HG02763 (cell line): Measurements from ENCODE around the gene KIZ.

Experiments
- ATAC-seq: cut with Tn5 transposase; IDR thresholded peaks from one replicate; pipeline ENCODE4 v1.9.1; 2021; ENCODE audit warnings: mild to moderate bottlenecking, moderate library complexity; ENCODE audit not compliant: unreplicated experiment

The KIZ gene, protein sequence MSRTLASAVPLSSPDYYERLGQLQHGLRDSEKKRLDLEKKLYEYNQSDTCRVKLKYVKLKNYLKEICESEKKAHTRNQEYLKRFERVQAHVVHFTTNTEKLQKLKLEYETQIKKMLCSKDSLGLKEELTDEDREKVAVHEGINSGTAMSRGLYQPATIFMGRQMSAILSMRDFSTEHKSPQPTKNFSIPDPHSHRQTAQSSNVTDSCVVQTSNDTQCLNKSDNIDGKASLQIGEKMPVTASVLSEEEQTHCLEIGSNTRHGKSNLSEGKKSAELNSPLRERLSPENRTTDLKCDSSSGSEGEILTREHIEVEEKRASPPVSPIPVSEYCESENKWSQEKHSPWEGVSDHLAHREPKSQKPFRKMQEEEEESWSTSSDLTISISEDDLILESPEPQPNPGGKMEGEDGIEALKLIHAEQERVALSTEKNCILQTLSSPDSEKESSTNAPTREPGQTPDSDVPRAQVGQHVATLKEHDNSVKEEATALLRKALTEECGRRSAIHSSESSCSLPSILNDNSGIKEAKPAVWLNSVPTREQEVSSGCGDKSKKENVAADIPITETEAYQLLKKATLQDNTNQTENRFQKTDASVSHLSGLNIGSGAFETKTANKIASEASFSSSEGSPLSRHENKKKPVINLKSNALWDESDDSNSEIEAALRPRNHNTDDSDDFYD

DNA sequence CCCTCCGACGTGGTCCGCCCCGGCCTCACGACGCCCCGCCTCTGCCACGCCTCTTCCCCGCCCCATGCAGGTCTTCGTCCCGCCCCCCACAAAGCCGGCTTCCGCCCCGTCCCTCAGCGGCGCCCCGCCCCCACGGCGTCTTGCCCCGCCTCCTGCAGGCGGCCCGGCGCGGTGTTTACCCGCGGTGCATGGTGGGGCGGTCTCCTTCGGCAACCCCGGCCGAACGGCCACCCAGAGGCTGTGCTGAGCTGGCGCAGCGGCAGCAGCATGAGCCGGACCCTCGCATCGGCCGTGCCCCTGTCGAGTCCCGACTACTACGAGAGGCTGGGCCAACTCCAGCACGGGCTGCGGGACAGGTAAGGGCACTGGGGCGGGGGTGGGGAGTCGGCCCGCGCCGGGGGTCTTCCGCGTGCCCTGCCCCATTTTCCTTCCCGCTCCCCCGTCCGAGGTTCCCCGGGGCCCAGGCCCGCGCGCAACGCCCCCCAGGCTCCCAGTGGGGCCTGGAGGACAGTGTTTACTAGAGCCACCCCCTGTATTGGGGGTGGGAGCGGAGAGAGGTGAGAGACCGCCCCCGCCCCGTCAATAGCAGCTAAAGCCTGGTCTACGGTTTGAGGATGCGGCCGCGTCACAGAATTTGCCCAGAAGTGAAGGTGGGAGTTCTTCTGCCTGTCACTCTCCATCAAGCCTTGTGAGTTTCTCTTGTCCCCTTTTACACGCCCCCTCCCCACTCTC lies at the start of gene KIZ:
Gene KIZ (plus strand): TSS at position 234 of the 732 bp plus-strand sequence. CDS start 34 bp downstream, at position 268.
- ATAC-seq, result peak; percentile 97

DNA sequence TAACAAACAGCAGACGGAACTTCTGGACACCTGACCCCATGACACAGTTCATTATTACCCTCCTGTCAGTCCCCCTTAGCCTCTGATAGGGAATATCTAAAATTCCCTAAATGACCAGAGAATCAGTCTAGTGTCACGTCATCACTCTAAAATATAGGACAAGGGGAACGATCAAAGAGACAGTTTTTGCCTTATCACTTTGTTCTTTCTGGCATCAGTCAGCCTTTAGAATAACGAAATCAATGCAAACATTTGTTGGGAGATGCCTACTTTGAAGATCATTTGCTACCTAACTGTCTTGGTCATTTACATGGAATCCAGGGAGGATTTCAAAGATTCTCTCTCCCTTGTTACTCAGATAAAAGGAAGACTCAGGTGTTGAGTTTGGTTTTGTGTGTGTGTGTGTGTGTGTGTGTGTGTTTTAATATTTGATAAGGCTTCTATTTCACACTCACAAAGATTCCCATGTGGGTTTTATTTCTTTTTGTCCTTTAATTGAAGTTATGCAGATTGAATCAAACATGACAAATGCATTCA lies 48.0 kb upstream of the KIZ start:
- ATAC-seq, result no peak

DNA sequence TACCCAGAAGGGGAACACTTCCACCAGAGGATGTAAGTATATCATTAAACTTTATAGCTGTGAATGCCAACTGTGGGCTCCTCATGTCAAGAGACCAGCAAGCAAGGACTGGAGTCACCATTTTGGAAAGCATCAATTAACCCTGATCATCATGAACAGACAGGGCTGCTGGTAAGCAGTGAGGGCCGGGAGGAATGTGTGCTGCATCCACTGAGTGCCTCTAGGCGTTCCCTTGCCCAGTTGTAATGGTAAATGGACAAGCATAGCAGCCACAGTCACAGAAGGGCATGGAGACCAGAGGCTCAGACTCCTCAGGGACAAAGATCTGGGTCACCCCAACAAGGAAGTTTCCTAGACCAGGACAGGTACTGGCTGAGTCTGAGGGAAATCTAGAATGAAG lies 43.3 kb upstream of the KIZ start:
- ATAC-seq, result no peak

DNA sequence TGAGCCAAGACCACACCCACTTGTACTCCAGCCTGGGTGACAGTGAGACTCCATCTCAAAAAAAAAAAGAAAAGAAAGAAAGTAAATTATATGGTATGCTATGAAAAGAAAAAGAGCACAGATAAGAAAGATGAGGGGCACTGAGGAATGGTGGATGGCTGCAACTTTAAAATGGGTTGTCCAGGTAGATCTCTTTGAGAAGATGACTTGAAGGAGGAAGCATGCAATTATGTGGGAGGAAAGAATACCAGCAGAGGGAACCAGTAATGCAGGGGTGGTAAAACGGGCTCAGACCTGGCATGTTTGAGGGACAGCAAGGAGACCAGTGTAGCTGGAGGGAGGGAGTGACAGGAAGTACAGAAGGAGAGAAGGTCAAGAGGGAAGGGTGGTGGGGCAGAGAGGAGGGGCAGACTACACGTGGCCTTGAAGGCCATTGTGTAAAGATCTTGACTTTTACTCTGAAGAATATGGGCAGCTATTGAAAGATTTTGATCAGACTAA lies 42.0 kb upstream of the KIZ start:
- no peak for ATAC-seq

DNA sequence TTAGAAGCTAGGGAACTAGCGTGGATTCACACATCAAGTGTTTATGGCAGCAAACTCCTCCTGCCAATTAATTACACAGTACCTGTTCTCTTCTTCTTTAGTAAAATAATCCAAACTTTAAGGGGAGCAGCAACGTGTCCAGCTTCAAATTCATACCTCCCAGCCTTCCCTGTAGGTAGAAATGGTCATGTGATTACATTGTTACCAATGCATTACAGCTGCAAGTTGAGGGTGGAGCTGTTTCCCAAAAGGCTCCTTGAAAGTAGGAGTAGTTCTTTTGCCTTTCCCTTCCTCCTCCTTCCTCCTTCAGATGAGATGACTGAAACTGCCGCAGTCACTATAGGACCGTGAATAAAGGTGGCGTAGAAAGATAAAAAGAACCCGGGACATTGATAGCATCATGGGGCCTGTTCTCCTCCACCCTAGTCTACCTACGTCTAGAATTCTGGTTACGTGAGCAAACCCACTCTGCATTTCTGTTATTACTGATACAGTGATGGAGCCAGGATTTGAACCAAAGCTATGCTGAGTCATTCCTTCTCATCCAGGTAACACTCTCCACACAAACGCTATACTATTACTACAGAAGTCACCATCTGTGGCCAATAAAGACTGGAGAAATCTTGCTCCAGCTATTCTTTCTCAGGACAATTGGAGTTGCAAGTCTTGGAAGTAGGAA lies 37.9 kb upstream of the KIZ start:
- no peak for ATAC-seq

DNA sequence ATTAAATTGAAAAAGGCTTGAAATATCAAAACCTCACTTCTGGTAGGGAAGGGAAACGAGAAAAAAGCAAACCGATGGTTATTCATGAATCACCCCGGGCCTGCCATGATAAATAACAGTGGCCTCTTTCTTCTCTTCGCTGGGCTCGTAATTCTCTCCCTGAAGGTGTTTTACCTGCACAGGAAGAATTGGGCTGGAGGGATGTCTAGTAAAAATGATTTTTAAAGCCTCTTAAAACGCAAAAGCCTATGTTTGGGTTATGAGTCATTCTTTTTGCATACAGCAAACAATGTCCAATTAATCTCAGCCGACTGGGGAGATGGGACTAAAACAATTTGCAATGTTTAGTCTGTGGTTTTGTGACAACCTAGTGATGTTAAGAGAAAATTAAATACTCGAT lies 36.5 kb upstream of the KIZ start:
- no peak for ATAC-seq

DNA sequence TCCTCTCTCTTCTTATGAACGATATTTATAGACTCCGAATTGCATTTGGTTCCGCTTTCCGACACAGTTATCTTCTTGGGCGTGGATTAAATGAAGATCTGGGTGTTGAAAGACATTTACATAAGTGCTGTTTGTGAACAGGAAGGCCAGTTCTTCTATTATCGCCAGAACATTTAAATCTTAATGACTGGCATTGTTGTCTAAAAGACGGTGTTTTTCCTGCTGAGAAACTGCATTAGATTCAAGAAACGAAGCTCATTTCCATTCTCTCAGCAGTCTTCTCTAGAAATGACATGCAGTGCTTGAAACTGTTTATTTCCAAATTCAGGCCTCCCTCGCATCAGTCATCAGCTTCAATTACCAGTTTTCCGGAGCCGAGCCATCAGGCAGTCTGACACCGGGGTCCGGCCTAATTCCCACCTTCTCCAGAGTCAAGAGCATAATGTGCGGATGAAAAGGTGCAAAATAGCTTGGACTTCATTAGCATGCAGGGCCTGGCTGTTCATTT lies 35.7 kb upstream of the KIZ start:
- no peak for ATAC-seq

DNA sequence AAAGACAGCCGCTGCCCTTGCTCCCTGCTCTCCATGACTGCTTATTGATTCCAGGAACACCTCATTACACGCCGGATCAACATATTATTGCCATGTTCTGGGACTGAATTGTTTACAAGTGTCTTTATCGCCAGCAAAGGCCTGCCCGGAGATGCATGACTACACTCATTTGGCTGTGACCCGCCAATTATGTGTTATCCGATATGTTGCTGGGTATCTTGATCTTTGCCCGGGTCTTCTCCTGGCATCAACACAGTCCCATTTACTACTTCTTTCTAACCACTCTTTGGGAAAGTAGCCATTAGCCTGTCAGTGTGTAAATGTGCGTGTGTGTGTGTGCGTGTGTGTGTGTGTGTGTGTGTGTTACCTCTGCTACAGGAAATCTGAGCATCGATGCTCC lies 35.2 kb upstream of the KIZ start:
- ATAC-seq, result no peak

DNA sequence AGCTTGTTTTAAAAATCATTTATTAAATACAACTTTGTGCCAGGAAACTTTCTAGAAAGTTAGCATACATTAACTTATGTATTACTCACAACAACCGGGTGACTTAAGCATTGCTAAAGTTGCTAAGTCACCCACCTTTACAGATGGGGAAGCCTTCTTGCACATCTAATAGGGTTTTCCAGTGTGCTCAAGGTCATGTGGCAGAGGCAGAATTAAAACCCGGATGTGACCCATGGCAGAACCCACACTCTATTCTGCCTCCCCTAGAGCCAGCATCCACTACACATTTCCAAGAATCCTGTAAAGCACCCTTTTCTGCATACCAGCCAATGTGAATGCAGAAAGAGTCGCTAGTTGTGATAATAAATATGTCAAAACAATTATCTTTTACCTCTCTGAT lies 33.1 kb upstream of the KIZ start:
- no peak for ATAC-seq

DNA sequence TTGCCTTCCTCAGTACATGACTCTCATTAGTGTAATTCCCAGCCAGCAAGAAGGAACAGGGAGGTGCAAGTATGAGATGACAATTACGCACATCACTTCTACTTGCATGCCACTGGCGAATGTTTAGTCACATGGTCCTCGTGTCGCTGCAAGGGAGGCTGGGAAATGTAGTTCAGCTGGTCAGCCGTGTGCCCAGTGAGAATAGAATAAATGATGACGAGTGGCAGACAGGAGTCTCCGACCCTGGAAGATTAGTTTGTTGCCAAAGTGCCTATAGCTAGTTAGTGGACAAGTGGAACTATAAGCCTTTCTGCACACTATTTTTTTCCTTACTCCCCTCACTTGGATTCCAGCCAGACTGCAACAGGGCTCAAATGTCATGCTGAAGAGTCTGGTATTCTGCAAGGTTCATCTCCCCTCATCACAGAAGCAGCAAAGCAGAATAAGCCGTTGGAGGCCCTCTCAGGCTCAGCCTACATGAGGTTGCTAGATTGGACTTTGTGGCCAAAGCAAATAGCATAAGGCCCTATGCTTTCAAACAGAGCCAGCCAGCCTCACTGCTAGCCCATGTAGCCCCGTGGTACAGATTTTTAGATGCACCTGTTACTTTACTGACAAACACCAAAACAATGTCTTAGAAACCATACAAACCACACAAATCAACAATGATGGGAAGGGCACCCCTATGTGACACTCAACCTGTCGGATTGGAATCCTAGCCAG lies 29.4 kb upstream of the KIZ start:
- ATAC-seq, result no peak

DNA sequence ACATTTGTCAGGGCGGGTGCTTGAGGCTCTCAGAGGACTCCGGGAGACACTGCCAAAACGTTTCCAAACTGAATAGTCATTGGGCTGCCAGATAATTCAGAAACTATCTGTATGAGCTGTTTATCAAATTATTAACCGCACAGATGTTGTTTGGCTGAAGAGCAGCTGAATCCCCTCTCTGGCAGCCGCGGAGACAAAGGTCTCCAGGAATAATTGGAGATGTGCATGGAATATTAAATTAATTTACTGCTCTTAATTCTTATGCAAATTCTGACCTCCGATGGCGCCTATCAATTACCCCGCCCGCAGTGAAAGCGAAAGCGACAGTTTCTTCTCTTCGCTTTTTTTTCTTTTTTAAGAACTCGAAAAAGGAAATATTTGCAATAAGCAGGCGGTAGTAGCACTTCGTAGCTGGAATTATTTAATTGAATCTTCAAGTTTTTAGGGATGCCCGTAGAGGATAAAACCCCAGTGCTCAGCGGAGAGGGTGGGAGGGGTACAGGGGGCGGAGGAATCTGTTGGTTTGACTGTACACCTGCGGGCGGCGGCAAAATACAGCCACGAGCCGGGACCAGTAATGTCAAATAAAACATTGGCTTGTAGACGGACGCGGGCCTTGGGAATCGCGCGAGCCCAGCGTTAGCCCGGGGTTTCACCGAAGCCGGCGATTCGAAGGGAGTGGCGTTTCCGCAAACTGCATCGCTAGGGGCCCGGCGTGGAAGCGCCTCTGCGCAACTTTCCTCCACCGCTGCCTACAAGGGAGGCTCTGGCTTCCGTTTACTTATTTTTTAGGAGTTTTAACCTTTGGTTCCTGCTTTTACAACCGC lies 25.9 kb upstream of the KIZ start:
- ATAC-seq, result no peak

DNA sequence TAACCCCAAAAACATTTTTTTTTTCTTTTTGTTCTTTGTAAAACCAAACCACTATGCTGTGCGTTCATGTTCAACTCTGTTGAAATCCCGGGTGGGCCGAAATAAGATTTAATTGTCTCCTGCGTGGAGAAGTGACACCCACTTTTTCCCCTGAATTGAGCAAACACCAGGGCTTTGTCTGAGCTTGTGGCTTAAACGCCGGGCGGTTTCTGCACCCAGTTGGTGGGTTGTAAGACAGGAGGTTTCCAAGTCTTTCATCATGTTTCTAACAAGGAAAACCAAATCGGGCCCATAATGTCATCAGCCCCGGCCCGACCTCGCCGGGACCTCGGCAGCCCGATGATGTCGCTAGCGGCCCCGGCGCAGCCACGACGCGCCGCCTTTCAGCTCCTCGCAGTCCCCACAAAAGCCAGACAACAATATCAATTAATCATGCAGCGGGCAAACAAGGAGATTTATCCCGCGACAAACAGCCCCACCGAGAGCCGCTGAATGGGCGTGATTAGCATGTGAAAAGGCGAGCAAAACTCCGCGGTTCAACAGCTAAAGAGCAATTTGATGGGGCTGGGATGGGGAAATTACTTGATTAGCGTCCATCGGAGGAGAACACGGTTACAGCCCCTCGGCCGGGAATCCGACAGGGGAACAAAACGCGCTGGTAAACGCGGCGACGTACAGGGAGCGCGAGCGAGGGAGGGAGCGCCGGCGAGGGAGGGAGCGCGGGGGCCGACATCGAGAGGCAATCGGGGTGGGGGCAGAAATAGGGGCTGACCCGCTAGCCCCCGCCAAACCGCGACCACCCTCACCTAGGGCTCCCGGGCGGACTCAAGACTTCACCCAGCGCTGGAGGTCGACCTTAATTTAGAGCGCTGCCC lies 25.1 kb upstream of the KIZ start:
- no peak for ATAC-seq

DNA sequence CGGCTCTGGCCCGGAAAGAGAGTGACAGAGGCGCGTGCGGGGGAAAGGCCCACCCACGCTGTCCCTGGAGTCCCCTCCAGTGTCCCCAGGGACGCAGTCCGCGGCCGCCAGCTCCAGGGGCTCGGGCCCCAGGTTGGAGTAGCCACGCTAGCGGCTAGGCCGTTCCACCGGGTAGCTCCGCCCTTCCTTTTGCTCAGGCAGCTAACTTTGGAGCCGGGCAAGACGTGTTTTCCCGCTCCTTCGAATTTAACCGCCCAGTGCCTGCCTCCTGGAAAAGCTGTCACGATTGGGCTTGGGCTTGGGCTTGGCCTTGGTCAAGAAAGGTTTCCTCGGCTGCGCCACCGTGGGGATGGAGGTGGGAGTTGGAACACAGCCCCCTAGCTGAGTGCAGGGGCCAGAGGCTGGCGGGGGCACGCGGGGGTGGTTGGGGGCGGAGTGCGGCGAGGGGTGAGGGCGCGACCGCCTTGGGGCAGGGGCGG lies 24.4 kb upstream of the KIZ start:
- ATAC-seq, result no peak

DNA sequence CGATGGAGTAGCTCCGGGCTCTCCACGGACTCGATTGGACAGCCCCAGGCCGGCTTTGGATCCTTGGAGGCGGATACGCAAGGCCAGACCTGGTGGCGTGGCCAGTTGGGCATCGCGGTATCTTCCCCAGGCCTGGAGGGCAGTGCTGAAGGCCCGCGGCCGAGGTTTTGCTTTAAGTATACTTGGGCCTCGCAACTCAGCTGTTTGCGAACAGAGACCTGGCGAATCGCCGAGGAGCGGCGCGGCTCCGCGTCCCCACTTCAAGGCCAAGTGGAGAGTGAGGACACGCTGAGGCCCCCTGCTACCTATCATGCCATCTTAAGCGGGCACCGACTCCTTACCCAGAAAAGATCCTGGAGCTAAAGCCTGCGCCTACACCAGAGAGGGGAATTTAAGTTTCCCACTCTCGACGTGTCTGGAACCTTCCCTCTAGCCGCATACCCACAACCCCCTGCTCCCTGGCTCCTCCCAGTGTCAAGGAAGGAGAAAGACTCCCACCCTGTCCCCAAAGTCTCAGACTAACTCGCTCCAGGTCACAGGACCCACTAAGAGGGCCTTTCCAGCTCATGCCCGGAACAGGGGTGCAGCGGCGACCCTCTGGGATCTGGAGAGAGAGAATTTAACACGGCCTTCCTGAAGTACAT lies 23.8 kb upstream of the KIZ start:
- ATAC-seq, result no peak

DNA sequence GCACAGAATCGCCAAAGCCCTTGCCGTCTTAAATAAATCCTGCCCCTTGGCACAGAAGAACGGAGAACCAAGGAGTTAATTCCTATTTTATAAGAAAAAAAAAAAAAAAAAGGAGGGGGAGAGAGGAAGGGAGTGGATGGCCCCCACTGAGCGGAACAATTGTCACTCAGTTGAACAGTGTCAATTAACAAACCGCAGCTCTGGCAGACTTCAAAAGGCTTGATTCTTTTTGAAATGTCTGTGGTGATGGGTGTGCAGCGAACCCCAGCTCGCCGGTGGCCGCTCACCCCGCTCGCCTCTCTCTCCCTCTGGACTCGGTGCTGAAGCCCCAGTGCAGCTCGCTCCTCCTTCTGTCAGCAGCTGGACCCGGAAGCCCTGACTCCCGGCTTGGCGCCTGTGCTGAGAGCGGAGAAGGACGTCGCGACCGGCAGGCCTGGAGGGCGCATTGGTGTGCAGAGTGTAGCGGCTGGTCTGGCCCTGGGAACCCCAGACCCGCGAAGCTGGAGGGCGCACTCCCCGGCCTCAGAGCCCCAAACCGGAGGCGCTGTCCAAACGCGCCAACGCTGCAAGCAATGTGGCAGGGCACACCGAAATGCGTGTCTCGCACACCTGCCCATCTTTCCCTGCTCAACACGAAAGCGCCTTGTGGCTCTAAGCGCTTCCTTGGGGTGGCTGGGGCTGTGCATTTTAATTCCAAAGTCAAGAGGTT lies 23.1 kb upstream of the KIZ start:
- no peak for ATAC-seq

DNA sequence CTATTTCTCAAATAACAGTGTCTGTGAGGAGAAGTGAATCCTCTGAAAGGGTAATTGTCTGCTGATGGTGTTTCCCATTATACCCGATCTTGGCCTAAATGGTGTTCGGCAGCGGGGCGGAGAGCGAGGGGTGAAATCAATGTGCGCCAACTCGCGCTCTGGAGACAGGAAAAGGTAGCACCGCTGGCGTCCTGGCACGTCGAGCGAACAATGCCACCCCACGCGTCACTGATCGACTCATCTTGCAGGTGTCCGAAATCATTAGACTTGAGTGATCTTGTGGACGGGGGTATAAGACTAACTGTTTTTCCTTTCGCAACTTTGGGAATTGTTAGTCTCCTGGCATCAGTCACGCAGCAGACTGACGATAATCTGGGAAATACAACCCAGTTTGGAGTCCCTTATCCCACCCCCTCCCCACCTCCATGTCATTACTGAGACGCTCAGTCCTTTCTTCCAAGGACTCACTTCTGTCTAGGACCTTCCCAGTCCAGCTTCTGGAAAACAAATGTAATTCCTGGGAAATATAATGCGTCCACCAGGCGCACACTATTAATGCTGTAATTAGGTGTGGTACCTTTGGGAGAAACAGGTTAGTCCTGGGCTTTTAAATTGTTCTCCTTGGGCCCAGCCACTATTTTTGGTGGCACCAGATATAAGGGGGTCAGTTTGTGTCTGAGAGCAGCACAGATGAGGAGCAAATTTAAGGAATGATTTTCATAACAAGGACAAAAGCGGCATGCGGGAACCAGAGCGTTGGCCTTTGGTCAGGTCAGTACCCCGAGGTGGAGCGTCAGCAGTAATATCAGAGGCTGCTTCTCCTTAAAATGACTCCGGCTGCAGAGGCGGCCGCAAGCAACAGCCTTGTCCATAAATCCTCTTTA lies 22.1 kb upstream of the KIZ start:
- no peak for ATAC-seq
